ENCODE data around the gene ADAMTSL4.
A peak's percentile ranks its signal among the peaks of the same experiment; 100 is the strongest.

Gene ADAMTSL4

GRCh38 chr1:150548632-150549495, at the start of gene ADAMTSL4:
Gene ADAMTSL4 (plus strand): TSS chr1:150549408. CDS start chr1:150552289, 2,881 bp downstream.
- no peak for DNase-seq (ENCODE audit: low spot score)

- DNase-seq (ENCODE audit: low spot score), result no peak
These were observed 43.8 kb upstream of the ADAMTSL4 start for GRCh38 chr1:150505431-150505830.

DNA sequence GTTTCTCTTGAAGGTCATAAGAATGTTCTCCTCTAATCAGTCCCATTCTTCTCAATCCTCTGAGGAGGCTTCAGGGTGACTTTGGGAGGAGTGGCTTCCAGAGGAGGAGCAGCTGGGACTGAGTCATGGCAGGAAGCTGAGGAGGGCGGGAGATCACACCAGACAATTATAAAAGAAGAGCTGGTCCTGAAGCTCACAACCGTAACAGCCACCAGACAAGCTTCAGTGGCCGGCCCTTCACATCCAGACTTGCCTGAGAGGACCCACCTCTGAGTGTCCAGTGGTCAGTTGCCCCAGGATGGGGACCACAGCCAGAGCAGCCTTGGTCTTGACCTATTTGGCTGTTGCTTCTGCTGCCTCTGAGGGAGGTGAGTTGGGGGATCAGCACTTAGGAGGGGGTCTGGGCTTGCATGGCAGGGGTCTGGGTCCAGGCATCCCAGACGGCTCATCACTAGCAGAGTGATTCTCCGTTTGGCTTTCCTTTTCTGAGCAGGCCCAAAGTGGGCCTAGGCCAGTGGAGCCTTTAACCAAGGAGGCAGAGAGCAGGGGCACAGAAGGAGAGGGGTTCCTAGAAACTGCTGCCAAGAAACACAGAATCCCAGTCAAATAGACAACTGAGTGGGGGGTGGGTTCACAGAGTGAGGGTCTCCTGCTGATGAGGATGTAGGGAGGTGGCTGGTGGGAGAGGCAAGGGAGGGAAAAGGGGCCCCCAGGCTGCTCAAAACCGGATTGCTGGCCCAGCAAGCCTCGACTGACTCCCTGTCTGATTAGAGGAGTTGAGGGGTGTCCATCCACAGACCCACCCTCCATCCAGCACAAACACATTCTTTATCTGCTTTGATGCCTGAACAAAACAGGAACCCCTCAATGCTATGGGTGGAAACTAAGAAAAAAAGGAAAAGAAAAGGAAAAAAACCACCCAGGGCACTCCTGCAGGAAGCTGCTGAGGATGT, 41.0 kb upstream of the ADAMTSL4 start, which contains the start of gene ECM1:
Gene ECM1 (plus strand): TSS at position 198 of the 953 bp plus-strand sequence. CDS start 101 bp downstream, at position 299.
- DNase-seq (ENCODE audit: low spot score), result peak; percentile 95

- DNase-seq (ENCODE audit: low spot score), result no peak
These were observed 40.2 kb upstream of the ADAMTSL4 start for GRCh38 chr1:150508982-150509381.

- no peak for DNase-seq (ENCODE audit: low spot score)
These were observed 37.7 kb upstream of the ADAMTSL4 start for GRCh38 chr1:150511551-150511950.

- no peak for DNase-seq (ENCODE audit: low spot score)
These were observed 37.1 kb upstream of the ADAMTSL4 start for GRCh38 chr1:150511985-150512660.

GRCh38 chr1:150512846-150513245, 36.4 kb upstream of the ADAMTSL4 start:
- DNase-seq (ENCODE audit: low spot score), result no peak

DNA sequence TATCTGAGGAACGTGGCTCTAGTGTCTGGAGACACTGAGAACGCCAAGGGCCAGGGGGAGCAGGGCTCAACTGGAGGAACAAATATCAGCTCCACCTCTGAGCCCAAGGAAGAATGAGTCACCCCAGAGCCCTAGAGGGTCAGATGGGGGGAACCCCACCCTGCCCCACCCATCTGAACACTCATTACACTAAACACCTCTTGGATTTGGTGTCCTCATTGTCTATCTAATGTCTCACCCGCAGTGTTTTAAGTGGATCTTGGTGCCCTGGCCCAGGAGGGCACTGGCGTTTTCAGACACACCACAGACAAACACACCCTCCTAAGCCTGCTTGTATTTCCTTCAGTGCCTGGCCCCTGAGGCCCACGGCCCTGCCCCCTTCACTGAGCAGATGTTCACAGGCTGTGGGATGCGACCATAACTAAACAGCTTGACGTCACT, 35.8 kb upstream of the ADAMTSL4 start:
- no peak for DNase-seq (ENCODE audit: low spot score)

- DNase-seq (ENCODE audit: low spot score), result no peak
These were observed 34.9 kb upstream of the ADAMTSL4 start for GRCh38 chr1:150514260-150514659.

DNA sequence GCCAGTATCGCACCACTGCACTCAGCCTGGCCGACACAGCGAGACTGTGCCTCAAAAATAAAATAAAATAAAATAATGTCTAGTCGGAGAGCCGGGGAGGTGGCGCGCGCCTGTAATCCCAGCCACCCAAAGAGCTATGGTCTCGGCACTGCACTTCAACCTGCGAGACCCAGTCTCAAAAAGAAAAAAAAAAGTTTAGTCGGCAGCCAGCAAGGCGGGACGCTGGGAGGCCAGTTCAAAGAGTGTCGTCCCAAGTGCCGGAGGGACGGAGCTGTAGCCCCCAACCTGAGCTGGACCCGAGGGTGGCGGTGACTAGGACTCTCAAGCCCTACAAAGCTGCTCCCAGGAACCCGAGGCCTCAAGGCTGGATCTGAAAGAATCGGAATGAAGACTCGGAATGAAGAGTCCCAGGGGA, 34.3 kb upstream of the ADAMTSL4 start:
- DNase-seq (ENCODE audit: low spot score), result no peak

DNA sequence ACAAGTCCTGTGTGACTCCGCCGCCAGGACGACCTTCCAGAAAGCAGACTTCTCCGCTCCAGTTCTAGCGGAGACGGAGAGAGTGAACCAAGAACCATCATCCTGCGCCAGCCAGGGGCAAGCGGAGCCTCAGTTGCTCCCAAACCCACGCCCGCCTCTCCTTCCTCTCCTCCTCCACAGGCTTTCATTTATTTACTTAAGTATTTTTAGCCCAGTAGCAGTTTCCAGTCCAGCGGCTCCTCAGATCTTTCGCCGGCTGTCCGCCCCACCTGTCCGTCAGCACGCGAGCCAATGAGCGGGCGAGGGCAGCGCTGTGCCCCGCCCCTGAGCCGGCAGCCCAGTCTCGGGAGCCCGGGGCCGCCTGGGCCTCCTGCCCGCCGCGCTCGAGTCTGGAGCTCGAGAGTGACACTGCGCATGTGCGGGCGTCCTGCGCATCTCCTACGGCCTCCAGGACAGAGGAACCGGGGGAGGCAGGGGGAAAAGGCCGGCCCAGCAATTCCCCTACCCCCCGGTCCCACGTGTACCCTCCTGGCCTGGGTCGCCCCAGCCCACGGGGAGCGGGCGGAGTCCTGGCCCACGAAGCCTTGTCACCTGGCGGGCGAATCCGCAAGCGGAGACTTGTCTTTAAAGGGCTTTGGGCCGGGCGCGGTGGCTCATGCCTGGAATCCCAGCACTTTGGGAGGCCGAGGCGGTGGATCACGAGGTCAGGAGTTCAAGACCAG, 33.7 kb upstream of the ADAMTSL4 start, which contains the start of gene FALEC:
Gene FALEC (plus strand): TSS at position 425 of the 722 bp plus-strand sequence.
- DNase-seq (ENCODE audit: low spot score), result peak; percentile 95

DNA sequence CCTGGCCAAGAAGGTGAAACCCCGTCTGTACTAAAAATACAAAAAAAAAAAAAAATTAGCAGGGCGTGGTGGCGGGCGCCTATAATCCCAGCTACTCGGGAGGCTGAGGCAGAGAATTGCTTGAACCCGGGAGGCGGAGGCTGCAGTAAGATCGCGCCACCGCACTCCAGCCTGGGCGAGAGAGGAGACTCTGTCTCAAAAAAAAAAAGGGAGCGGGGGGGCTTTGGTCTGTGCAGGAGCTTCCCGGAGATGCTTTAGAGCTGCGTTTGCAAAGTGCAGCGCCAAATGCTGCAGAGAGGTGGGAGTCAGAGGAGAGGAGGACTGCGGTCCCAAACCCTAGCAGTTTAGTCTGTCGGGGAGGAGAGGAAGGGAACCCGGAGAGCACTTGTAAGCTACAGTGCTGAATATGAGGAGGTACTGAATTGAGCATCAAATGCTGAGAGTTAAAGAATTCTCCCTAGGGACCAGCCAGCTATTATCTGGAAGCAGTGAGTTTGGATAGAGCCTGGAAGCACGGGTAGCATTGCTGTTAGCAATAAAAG, 33.1 kb upstream of the ADAMTSL4 start:
- DNase-seq (ENCODE audit: low spot score), result no peak

GRCh38 chr1:150516616-150517015, 32.6 kb upstream of the ADAMTSL4 start:
- DNase-seq (ENCODE audit: low spot score), result no peak

- no peak for DNase-seq (ENCODE audit: low spot score)
These were observed 27.8 kb upstream of the ADAMTSL4 start for GRCh38 chr1:150521196-150521968.

DNA sequence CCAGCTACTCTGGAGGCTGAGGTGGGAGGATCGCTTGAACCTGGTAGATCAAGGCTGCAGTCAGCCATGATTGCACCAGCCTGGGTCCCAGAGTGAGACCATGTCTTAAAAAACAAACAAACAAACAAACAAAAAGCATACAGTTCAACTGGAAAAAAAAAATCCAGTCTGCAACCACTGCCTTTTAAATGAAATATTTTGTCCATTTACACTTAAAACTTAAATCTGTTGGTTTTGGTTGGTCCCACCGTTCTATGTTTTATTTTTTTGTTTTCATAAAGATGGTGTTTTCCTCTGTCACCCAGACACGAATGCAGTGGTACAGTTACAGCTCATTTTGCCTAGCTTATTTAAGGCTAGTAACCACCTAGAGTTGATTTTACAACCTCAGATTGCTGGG, 23.9 kb upstream of the ADAMTSL4 start:
- DNase-seq (ENCODE audit: low spot score), result no peak

DNA sequence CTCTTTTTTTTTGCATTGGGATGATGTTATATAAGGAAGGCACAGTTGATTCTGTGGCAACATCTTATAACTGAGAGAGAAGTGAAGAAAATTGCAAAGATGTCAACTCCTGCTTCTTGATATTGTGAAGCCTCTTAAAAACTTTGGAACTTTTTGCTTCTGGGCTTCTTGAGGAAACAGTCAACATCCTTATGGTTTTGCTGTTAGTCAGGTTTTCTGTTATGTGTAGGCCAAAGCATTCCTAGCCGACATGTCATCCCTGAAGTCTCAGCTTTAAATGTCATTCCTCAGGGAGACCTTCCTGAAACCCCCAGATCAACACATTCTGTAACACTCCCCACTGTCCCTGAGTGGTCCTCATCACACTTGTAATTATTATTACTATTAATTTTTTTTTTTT, 21.0 kb upstream of the ADAMTSL4 start:
- DNase-seq (ENCODE audit: low spot score), result no peak

GRCh38 chr1:150529017-150529416, 20.2 kb upstream of the ADAMTSL4 start:
- DNase-seq (ENCODE audit: low spot score), result no peak

DNA sequence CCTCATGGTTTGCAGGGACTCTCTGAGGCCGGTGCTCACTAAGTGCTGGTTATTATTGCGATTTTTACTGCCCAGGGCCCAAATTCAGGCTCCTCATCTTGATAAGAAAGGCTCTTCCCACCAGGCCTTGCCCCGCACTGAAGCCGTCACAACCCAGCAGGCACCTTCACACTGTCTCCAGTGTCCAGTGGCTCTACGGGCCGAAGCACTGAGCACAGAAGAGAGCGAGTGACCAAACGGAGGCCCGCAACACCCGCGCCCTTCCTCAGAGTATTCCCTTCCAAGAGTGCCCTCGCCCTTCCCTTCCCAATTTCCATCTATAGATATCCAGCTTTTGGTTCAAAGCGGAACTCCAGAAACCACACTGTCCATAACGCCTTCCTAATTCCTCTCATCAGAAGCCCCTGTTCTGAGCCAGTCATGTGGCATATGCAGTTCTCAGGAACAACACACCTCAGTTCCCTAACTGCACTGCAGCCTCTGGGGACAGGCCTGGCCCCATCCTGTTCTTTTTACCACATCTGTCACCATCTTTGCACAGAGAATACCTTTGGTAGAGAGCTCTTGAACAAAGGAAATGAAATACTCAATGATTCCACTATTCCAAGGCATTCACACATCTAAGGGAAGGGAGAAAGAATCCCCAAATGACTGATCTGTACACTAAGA, 18.6 kb upstream of the ADAMTSL4 start:
- DNase-seq (ENCODE audit: low spot score), result no peak

DNA sequence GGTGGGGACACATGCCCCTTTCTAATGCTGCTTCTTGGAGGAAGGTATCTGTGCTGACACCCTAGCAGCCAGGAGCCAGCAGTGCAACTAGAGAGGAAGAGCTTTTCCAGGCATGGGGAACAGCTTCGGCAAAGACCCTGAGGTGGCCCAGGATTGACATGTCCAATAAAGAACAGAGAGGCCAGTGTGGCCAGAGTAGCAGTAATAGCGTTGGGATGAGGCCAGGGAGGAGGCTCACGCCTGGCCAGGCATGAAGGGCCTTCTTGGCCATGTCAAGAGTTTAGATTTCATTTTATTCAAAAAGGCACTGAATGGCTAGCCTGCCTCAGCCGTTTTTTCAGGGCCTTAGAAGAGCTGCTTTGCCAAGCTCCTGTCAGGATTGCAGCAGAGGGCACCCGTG, 16.3 kb upstream of the ADAMTSL4 start:
- no peak for DNase-seq (ENCODE audit: low spot score)

DNA sequence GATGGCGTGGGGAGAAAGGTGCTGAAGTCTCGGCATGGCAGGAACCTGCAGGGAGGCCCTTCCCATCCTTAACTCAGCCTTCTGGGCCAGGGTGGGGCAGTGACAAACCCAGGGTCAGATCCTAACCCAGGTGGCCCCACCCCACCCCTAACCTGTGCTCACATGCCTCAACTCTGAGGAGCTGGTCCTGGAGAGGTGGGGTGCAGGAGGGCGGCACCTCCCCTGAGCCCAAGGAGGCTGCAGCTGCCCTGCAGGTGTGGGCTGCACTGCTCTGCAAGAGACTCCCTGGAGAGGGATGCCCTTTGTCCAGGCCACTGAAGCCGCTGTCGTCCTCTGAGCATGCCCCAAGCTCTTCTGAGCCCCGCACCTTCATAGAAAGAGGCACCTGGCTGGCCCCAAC, 15.2 kb upstream of the ADAMTSL4 start:
- DNase-seq (ENCODE audit: low spot score), result no peak
